H1 (cell line): ENCODE data around the gene NCAPG2.

Experiments
- ATF2 ChIP-seq: IDR thresholded peaks from 2 replicates; pipeline ENCODE4 v1.6.1; 2012; ENCODE audit warnings: low read length, inconsistent platforms
- CTCF ChIP-seq, 3 experiments: IDR thresholded peaks; 1 replicate in 2 of 3; 2 replicates in 1 of 3; pipeline versions ENCODE4 v1.5.1 to v1.6.1; 2011; ENCODE audit warnings: low read length in 3 of 3, mild to moderate bottlenecking in 3 of 3, inconsistent platforms in 2 of 3, low read depth in 1 of 3, moderate library complexity in 1 of 3; ENCODE audit not compliant: insufficient read depth in 1 of 3; ENCODE audit errors: control extremely low read depth in 1 of 3
- EP300 ChIP-seq, 2 experiments: IDR thresholded peaks; 1 replicate in 1 of 2; 2 replicates in 1 of 2; pipeline ENCODE4 v1.6.1; 2011 to 2012; ENCODE audit warnings: low read depth in 2 of 2, low read length in 2 of 2, mild to moderate bottlenecking in 2 of 2, borderline replicate concordance in 1 of 2, inconsistent platforms in 1 of 2, moderate library complexity in 1 of 2
- EZH2 ChIP-seq: fragments of 200-600 bp; sonication (generic); IDR thresholded peaks from 2 replicates; pipeline ENCODE4 v1.7.1; 2012; ENCODE audit warnings: low read depth, mild to moderate bottlenecking, moderate library complexity, low read length, inconsistent platforms; ENCODE audit not compliant: severe bottlenecking
- POLR2A ChIP-seq, 2 experiments: IDR thresholded peaks; 1 replicate in 1 of 2; 2 replicates in 1 of 2; pipeline ENCODE4 v1.6.1; 2011; ENCODE audit warnings: low read depth in 2 of 2, low read length in 2 of 2, mild to moderate bottlenecking in 2 of 2; ENCODE audit errors: control extremely low read depth in 1 of 2
- POLR2AphosphoS5 ChIP-seq: IDR thresholded peaks from 2 replicates; pipeline ENCODE4 v1.6.1; 2011; ENCODE audit warnings: low read depth, low read length
- SP1 ChIP-seq: IDR thresholded peaks from 2 replicates; pipeline ENCODE4 v1.6.1; 2011; ENCODE audit warnings: low read depth, low read length
- SP2 ChIP-seq: IDR thresholded peaks from 2 replicates; pipeline ENCODE4 v1.6.1; 2012; ENCODE audit warnings: mild to moderate bottlenecking, low read length, inconsistent platforms
- TBP ChIP-seq: IDR thresholded peaks from 2 replicates; pipeline ENCODE4 v1.6.1; 2011; ENCODE audit warnings: low read depth, low read length, improper control_type of control experiment
- USF2 ChIP-seq: IDR thresholded peaks from 2 replicates; pipeline ENCODE4 v1.6.1; 2011; ENCODE audit warnings: low read length, improper control_type of control experiment
- ZNF274 ChIP-seq: IDR thresholded peaks from 2 replicates; pipeline ENCODE4 v1.7.0; 2012; ENCODE audit warnings: low read length, borderline replicate concordance; ENCODE audit errors: extremely low read depth

- TF ChIP-seq ATF2 (no peak), EZH2 (no peak), CTCF (IDR thresholded peaks at IDR 0.05; ENCODE audit: control extremely low read depth in 1 of 3, insufficient read depth in 1 of 3, low read depth in 1 of 3, low read length in 3 of 3) (no peak), SP1 (no peak), TBP (no peak), POLR2AphosphoS5 (no peak), ZNF274 (no peak), USF2 (no peak), POLR2A (IDR thresholded peaks at IDR 0.05; ENCODE audit: control extremely low read depth in 1 of 2, low read depth in 2 of 2, low read length in 2 of 2) (no peak), SP2 (no peak), EP300 (IDR thresholded peaks at IDR 0.05; ENCODE audit: borderline replicate concordance in 1 of 2, low read depth in 2 of 2, low read length in 2 of 2) (no peak)
Observed at GRCh38 chr7:158738841-158739240, 34.2 kb upstream of the NCAPG2 start.
